ENCODE measurements around the gene ABAT. TPM values are rescaled to one million over a fixed set of nuclear protein-coding genes. Genes with fewer than 3 reads are reported as not detected.

Gene ABAT
- total RNA-seq (1 to 10 TPM; 10.0 TPM), polyA plus RNA-seq (1 to 10 TPM; 1.7 to 2.4 (median 1.7) TPM), total RNA-seq (5.4 to 35.7 (median 12.5) reads per million in 6 experiments)

DNA sequence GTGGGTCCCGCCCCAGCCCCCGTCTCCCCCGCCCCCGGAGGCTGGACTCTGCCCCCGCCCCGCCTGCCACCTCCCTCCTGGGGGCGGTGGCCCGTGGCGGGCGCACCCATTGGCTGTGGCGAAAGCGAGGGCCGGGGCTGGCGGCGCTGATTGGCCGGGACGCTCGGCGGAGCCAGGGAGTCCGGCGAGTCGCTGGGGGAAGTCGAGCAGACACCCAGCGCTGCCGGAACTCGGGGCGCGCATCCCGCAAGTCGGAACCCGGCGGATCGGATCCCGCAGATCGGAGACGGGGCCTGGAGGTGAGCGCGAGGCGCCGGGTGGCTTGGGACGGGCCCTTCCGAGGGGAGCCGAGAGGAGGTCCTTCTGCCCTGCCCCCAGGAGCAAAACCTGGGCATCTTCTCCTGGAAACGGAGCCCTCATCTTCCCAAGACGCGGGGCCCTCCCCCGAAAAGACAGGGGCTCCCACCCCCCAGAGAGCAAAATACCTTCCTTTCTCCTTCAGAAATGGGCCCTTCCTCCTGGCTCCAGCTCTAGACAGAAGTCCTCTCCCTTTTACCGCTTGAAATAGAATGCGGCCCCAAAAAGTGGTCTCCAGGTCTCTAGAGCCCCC is at the start of gene ABAT:
ABAT (plus strand) TSS at position 205 of the 610 bp plus-strand sequence. CDS start 61,123 bp downstream, outside the sequence.
- peak; percentile 81 to 91 (median 88) for DNase-seq
- no peaks in the 10 kb centered on the region for H3K27me3 Mint-ChIP-seq
- peak; percentile 98 to 99 for ATAC-seq
- peaks cover 0 to 7% (median 0%) of the 10 kb centered on the region in 9 donors for H3K9me3 Mint-ChIP-seq
- POLR2A ChIA-PET, result interaction anchor here (0.7 to 0.9 kb wide), 2 partner anchors 123 to 194 kb away, joined by 3 to 4 read pairs; partner anchors contain the start of genes CARHSP1 and TMEM186
- peak within 1 kb of the TSS; percentile 80 to 97 (median 90) for H3K4me3 Mint-ChIP-seq
- H3K36me3 Mint-ChIP-seq, result peaks cover 4 to 9% (median 4%) of the 10 kb centered on the region in 3 donors
- peaks cover 8 to 22% (median 16%) of the 10 kb centered on the region in 4 donors for H3K4me1 Mint-ChIP-seq
- peak within 1 kb of the TSS; percentile 65 to 94 (median 80) for H3K27ac Mint-ChIP-seq

DNA sequence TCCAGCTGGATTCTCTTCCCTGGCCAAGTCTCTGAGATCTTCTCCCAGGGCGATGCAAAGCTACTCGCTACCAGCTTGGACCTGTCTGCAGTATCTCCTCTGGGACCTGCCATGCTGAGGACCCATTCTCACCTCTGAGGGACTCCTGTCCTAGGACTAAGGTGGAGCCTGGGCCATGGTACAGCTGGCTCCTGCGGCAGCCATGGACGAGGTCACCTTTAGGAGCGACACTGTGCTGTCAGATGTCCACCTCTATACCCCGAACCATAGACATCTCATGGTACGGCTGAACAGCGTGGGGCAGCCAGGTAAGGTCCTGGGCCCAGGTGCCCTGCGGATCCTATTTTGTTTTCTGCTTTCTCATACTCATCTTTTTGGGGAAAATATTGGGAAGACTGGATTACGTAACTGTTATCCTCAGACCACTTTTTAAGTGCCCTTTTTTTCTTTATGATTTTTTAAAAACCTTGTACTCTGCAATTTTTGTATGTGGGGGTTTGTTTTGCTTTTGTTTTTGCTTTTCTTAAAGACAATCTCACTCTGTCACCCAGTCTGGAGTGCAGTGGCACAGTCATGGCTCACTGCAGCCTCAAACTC is 48.8 kb upstream of the ABAT start:
- Mint-ChIP-seq H3K36me3 (peaks cover 6 to 60% (median 24%) of the 10 kb centered on the region in 3 donors), H3K27me3 (no peaks in the 10 kb centered on the region), H3K4me1 (peaks cover 13 to 40% (median 36%) of the 10 kb centered on the region in 4 donors), H3K27ac (peak overlapping the region in 2 of 10 donors; percentile 11 to 32), H3K9me3 (no peaks in the 10 kb centered on the region), H3K4me3 (no peak overlapping the region)
- ATAC-seq (no peak), DNase-seq (no peak)
- POLR2A ChIA-PET, result no interaction called here

DNA sequence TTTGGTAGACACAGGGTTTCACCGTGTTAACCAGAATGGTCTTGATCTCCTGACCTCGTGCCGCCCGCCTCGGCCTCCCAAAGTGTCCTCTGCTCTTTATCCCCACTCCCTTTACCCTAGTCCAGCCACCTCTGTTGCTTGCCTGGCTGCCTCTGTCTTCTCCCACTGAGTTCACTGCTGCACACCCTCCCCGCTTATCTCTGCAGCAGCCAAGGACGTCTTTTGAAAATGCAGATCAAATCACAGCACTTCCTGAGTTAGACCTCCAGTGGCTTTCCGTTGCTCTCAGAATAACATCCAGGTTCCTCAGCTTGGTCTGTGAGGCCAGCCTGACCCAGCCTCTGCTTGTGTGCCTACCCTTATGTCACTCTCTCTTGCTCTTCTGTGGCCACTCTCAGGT is 47.5 kb upstream of the ABAT start:
- Mint-ChIP-seq H3K27ac (peak overlapping the region in 1 of 10 donors; percentile 61), H3K4me1 (peaks cover 13 to 39% (median 34%) of the 10 kb centered on the region in 4 donors), H3K36me3 (peaks cover 6 to 74% (median 26%) of the 10 kb centered on the region in 3 donors), H3K9me3 (no peaks in the 10 kb centered on the region), H3K4me3 (peak overlapping the region in 1 of 10 donors; percentile 38), H3K27me3 (no peaks in the 10 kb centered on the region)
- no peak for ATAC-seq
- POLR2A ChIA-PET, result interaction anchor here (0.7 to 0.9 kb wide), 2 partner anchors 11 to 253 kb away, joined by 3 to 6 read pairs; no protein-coding TSS in a partner anchor
- DNase-seq, result no peak

DNA sequence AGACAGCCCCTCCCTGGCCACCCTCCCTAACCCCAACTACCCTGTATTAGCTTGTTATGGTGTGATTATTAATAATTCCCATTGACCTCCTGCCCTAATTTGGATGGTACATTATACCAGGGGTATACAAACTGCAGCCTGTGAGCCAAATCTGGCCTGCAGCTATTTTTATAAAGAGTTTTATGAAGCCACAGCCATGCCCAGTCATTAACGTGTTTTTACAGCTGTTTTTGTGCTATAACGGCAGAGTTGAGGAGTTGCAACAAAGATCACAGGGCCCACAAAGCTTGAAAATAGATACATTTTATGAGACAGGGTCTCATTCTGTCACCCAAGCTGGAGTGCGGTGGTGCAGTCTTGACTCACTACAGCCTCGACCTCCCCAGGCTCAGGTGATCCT is 47.0 kb upstream of the ABAT start:
- POLR2A ChIA-PET, result no interaction called here
- no peak for ATAC-seq
- H3K27ac Mint-ChIP-seq, result peak overlapping the region in 1 of 10 donors; percentile 61
- no peaks in the 10 kb centered on the region for H3K9me3 Mint-ChIP-seq
- peaks cover 11 to 34% (median 30%) of the 10 kb centered on the region in 4 donors for H3K4me1 Mint-ChIP-seq
- H3K4me3 Mint-ChIP-seq, result no peak overlapping the region
- peaks cover 6 to 79% (median 27%) of the 10 kb centered on the region in 3 donors for H3K36me3 Mint-ChIP-seq
- no peaks in the 10 kb centered on the region for H3K27me3 Mint-ChIP-seq
- DNase-seq, result no peak

DNA sequence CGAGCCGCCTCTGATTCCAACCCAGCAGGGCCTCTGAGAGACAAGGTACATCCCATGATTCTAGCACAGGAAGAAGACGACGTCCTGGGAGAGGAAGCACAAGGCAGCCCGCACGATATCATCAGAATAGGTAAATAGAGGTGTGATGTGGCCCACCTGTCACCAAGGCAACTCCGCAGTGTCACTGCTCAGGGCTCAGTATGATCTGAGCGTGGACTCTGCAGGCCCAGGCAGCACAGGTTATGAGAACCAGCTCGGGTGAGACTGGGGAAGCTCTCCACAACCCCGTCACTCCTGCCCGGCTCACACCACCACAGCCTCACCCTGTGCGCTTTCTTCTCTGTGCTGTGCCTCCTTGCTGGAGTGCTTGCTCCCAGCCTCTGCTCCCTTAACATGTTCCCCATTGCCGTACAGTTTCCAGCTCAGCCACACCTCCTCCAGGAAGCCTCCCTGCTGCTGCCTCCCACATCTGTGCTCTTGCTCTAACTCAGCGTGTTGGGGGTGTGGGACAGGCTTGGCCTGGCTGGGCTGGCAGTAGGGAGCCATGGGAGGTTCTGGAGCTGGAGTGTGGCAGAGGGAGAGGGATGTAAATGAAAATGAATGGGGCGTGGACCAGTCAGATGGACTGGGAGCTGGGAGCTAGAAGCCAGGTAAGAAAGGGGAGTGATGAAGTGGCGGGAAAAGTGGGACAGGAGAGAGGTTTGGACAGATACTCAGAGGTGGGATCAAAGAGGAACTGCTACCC is 45.3 kb upstream of the ABAT start:
- Mint-ChIP-seq H3K27ac (peak overlapping the region in 4 of 10 donors; percentile 6 to 55 (median 26)), H3K4me1 (peaks cover 15 to 25% (median 23%) of the 10 kb centered on the region in 4 donors), H3K36me3 (peaks cover 6 to 96% (median 30%) of the 10 kb centered on the region in 3 donors)

DNA sequence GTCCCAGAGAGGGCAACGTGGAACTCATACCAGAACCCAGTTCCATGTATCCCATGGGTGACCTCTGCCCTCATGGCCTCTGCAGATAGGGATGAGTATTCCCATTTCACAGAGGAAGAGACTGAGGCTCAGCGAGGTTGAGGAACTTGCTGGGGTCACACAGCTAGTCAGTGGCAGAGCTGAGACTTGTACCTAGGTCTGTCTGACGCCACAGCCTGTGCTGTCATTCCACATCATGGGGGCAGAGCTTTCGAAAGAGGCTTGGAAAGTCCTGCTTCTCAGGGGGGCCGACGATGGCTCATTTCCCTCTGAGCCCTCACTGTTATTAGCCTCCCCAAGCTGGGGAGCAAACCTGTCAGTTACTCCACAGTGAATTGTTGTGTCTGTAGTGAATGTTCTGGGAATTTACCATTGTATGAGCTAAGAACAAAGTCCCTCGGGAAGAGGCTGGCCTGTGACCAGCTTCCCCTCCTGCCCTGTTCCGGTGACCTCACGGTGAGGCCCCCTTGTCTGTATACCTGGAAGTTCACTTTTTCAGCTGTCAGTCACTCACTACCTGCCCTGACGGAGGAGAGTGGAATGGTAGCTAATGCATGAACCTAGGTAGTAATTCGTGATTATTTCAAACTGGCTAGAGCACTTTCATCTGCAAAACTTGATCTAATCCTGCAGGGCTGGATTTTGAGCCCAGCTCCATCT is 44.0 kb upstream of the ABAT start:
- H3K27me3 Mint-ChIP-seq, result no peaks in the 10 kb centered on the region
- ATAC-seq (no peak), DNase-seq (no peak)
- H3K27ac Mint-ChIP-seq, result peak overlapping the region in 2 of 10 donors; percentile 49 to 50
- H3K4me3 Mint-ChIP-seq, result no peak overlapping the region
- no peaks in the 10 kb centered on the region for H3K9me3 Mint-ChIP-seq
- H3K36me3 Mint-ChIP-seq, result peaks cover 6 to 95% (median 33%) of the 10 kb centered on the region in 3 donors
- POLR2A ChIA-PET, result no interaction called here
- H3K4me1 Mint-ChIP-seq, result peaks cover 12 to 19% (median 13%) of the 10 kb centered on the region in 4 donors

More for the DNA sequence above, 45.3 kb upstream of the ABAT start:
- DNase-seq (no peak), ATAC-seq (no peak)
- H3K27me3 Mint-ChIP-seq, result no peaks in the 10 kb centered on the region
- no peaks in the 10 kb centered on the region for H3K9me3 Mint-ChIP-seq
- POLR2A ChIA-PET, result no interaction called here
- no peak overlapping the region for H3K4me3 Mint-ChIP-seq

DNA sequence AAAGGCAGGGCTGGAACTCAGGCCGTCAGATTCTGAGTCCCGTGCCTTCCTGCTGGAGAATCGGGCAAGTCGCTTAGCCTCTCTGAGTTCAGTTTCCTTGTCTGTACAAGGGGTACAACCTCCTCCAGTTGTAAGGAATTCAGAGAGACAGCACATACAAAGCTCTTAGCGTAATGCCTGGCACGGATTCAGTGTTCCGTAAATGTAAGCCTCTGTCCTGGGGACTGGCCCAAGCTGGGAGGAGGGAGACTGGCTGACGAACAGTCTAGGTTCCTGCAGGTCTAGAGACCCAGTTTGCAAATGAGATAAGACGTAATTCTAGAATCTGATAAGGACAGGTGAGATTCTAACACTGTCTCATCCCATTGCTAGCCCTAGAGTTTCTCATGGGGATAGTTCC is 43.0 kb upstream of the ABAT start:
- POLR2A ChIA-PET, result no interaction called here
- peaks cover 6 to 94% (median 29%) of the 10 kb centered on the region in 3 donors for H3K36me3 Mint-ChIP-seq
- H3K4me1 Mint-ChIP-seq, result peaks cover 12 to 14% (median 13%) of the 10 kb centered on the region in 4 donors
- H3K9me3 Mint-ChIP-seq, result no peaks in the 10 kb centered on the region
- no peak overlapping the region for H3K4me3 Mint-ChIP-seq
- no peaks in the 10 kb centered on the region for H3K27me3 Mint-ChIP-seq
- ATAC-seq, result no peak
- no peak overlapping the region for H3K27ac Mint-ChIP-seq
- no peak for DNase-seq

DNA sequence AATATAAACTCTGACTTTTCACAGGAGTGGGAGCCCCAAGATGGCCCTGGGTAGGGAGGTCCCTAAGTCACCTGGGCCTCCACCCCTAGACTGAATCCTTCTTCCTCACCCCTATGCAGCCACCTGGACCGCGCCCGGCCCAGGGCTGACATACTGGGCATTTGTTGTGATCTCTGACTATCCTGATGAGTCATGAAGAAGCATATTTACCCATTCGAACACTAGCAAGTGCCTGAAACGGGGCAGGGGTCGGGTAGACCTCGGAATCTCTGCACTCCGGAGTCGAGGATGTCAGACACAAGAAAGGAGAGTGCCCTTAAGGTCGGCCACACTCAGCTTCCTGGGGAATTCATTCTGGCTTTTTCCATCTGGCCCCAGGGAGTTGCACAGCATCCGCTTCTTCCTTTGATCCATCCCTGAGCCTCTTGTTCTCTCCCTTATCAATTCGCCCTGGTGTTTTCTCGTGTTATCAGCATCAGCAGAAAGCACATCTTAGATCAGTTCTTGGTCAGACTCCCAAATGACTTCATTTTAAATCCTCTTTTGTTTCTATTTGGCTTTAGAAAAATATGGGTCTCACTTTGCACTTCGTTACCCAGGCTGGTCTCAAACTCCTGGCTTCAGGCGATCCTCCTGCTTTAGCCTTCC is 42.5 kb upstream of the ABAT start:
- peak overlapping the region in 1 of 10 donors; percentile 38 for H3K27ac Mint-ChIP-seq
- POLR2A ChIA-PET, result no interaction called here
- no peaks in the 10 kb centered on the region for H3K27me3 Mint-ChIP-seq
- peaks cover 6 to 95% (median 30%) of the 10 kb centered on the region in 3 donors for H3K36me3 Mint-ChIP-seq
- ATAC-seq (no peak), DNase-seq (no peak)
- no peaks in the 10 kb centered on the region for H3K9me3 Mint-ChIP-seq
- peaks cover 10 to 13% (median 13%) of the 10 kb centered on the region in 4 donors for H3K4me1 Mint-ChIP-seq
- H3K4me3 Mint-ChIP-seq, result no peak overlapping the region

DNA sequence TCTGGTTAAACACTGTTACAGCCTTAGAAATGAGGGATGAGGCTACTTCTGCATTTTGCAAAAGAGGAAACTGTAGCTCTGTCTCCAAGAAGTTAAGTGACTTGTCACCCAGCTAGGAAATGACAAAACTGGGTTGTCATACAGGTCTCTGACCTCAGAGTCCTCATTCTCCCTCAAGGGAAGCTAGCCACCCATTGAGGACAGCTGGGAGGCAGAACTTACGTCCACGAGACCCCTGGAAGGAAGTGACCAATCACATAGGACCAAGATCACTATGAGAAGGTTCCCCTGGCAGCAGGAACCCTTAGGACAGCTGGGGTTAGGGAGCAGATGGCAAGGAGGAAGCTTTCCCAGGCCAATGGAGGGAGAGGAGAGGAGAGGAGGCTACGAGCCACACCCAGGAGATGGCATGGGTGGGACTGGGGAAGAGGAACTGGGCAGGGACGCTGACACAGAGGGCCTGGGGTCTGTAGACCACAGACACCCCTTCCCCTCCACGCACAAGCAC is 41.7 kb upstream of the ABAT start:
- Mint-ChIP-seq H3K27me3 (no peaks in the 10 kb centered on the region), H3K4me3 (no peak overlapping the region), H3K9me3 (no peaks in the 10 kb centered on the region), H3K27ac (peak overlapping the region in 2 of 10 donors; percentile 17 to 38), H3K36me3 (peaks cover 6 to 95% (median 27%) of the 10 kb centered on the region in 3 donors), H3K4me1 (peaks cover 5 to 11% (median 10%) of the 10 kb centered on the region in 4 donors)
- no peak for ATAC-seq
- POLR2A ChIA-PET, result no interaction called here
- DNase-seq, result no peak

DNA sequence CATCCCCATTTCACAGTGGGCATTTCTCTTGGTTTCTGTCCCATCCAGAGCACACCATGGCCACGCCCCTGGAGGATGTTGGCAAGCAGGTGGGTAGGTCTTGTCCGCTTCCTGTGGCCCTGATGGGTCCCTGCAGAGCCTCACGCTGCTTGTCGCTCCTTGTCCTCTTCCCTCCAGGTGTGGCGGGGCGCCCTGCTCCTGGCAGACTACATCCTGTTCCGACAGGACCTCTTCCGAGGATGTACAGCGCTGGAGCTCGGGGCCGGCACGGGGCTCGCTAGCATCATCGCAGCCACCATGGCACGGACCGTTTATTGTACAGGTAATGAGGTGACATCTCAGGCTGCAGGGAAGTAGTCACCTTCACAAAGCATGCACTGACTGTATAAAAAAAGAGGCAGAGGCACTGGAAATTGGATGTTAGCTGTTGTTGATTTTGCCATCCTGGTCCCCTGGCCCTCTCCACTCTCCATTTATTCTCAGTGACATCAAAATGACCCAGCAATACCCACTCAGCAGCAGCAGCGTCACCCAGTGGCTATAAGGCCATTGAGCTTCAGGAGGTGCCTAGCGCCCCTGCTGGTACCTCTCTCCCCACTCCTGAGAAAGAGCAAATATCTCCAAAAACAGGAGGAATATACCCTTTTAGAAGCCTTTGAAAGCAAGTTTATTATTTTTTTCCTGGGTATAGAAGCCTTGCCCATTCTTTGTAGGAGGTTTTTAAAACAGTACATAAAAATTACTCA is 39.3 kb upstream of the ABAT start:
- Mint-ChIP-seq H3K4me3 (no peak overlapping the region), H3K4me1 (peaks cover 0 to 9% (median 6%) of the 10 kb centered on the region in 4 donors), H3K9me3 (no peaks in the 10 kb centered on the region), H3K27me3 (no peaks in the 10 kb centered on the region), H3K27ac (peak overlapping the region in 1 of 10 donors; percentile 21), H3K36me3 (peaks cover 0 to 92% (median 11%) of the 10 kb centered on the region in 3 donors)
- POLR2A ChIA-PET, result no interaction called here
- DNase-seq (no peak), ATAC-seq (no peak)

DNA sequence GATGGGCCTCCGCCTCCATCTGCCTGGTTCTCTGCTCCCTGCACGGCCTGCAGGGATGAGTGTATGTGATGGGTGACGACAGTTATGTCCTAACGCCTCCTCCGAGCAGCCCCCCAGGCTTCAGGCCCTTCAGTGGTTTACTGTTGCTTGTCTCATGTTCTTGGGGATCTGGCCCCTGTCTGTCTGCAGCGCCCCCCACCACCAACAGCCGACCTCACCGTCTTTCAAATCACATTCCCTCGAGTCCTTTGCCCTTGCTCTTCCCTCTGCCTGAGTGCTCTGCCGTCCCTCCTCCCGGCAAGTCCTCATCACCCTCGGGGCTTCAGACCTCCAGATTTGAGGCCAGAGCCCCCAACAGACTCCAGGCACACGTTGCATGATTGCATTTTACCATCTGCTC is 34.7 kb upstream of the ABAT start:
- POLR2A ChIA-PET, result no interaction called here
- ATAC-seq (no peak), DNase-seq (no peak)
- Mint-ChIP-seq H3K4me1 (peaks cover 6 to 8% (median 7%) of the 10 kb centered on the region in 4 donors), H3K27me3 (no peaks in the 10 kb centered on the region), H3K36me3 (peaks cover 14 to 89% (median 22%) of the 10 kb centered on the region in 3 donors), H3K9me3 (no peaks in the 10 kb centered on the region), H3K27ac (peak overlapping the region in 2 of 10 donors; percentile 65 to 66), H3K4me3 (no peak overlapping the region)
